Stomach (tissue), 4 donors: ENCODE results near the gene AKAP9.

Experiments
- EP300 ChIP-seq: sonication (generic); formaldehyde crosslinking; IDR thresholded peaks from one replicate; pipeline ENCODE4 v1.6.1; 2017; ENCODE audit warnings: antibody characterized with exemption
- POLR2A ChIP-seq, 4 donors: fragments of 450-650 bp; IDR thresholded peaks; one replicate each; pipeline ENCODE4 v1.6.1; 2016; ENCODE audit warnings: antibody characterized with exemption in 4 of 4, control low read depth in 2 of 4, mild to moderate bottlenecking in 1 of 4, moderate library complexity in 1 of 4
- POLR2AphosphoS5 ChIP-seq, 3 donors: sonication (generic); formaldehyde crosslinking; IDR thresholded peaks; one replicate each; pipeline ENCODE4 v1.6.1; 2016; ENCODE audit warnings: antibody characterized with exemption in 3 of 3
- TF ChIP-seq, protein P1 (sequence below), 7 experiments: fragments of 450-650 bp in 4 of 7; fragments of 200-600 bp in 3 of 7; sonication (generic) in 3 of 7; IDR thresholded peaks; one replicate each; pipeline ENCODE4 v1.5.1; 2016 to 2019; ENCODE audit warnings: antibody characterized with exemption in 7 of 7, control low read depth in 2 of 7, mild to moderate bottlenecking in 1 of 7

- TF ChIP-seq, protein P1, sequence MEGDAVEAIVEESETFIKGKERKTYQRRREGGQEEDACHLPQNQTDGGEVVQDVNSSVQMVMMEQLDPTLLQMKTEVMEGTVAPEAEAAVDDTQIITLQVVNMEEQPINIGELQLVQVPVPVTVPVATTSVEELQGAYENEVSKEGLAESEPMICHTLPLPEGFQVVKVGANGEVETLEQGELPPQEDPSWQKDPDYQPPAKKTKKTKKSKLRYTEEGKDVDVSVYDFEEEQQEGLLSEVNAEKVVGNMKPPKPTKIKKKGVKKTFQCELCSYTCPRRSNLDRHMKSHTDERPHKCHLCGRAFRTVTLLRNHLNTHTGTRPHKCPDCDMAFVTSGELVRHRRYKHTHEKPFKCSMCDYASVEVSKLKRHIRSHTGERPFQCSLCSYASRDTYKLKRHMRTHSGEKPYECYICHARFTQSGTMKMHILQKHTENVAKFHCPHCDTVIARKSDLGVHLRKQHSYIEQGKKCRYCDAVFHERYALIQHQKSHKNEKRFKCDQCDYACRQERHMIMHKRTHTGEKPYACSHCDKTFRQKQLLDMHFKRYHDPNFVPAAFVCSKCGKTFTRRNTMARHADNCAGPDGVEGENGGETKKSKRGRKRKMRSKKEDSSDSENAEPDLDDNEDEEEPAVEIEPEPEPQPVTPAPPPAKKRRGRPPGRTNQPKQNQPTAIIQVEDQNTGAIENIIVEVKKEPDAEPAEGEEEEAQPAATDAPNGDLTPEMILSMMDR (IDR thresholded peaks at IDR 0.05), result no peak
- TF ChIP-seq EP300, result no peak
- no peak for TF ChIP-seq POLR2A (IDR thresholded peaks at IDR 0.05)
- TF ChIP-seq POLR2AphosphoS5 (IDR thresholded peaks at IDR 0.05), result no peak
Measured at GRCh38 chr7:92075455-92076158, 134.9 kb downstream of the AKAP9 start.
